HCT116 (cell line): ENCODE data around the gene YEATS4.

Experiments used
- CTCF ChIP-seq, 3 experiments: fragments of 200-600 bp in 1 of 3; sonication (generic) in 1 of 3; IDR thresholded peaks in 2 of 3; conservative IDR thresholded peaks in 1 of 3; 2 replicates each; pipeline ENCODE4 v1.5.1; 2012 to 2017; ENCODE audit warnings: low read depth in 2 of 3, low read length in 2 of 3, antibody characterized with exemption in 1 of 3, borderline replicate concordance in 1 of 3, control low read depth in 1 of 3, mild to moderate bottlenecking in 1 of 3, mixed read lengths in 1 of 3, mixed run types in 1 of 3, moderate library complexity in 1 of 3; ENCODE audit not compliant: insufficient read depth in 1 of 3
- EGR1 ChIP-seq: IDR thresholded peaks from 2 replicates; pipeline ENCODE4 v1.6.1; 2012; ENCODE audit warnings: low read depth
- POLR2A ChIP-seq: IDR thresholded peaks from 2 replicates; pipeline ENCODE4 v1.7.0; 2011; ENCODE audit warnings: borderline replicate concordance; ENCODE audit not compliant: insufficient read depth, insufficient read length; ENCODE audit errors: extremely low read depth
- SRF ChIP-seq: IDR thresholded peaks from 2 replicates; pipeline ENCODE4 v1.6.1; 2012; ENCODE audit warnings: low read depth
- TCF7L2 ChIP-seq: IDR thresholded peaks from 2 replicates; pipeline ENCODE4 v1.7.0; 2011; ENCODE audit warnings: borderline replicate concordance, inconsistent platforms; ENCODE audit not compliant: insufficient read depth, insufficient read length; ENCODE audit errors: extremely low read depth

GRCh38 chr12:69354556-69355187 lies 4.9 kb upstream of the YEATS4 start:
- TF ChIP-seq POLR2A (no peak), CTCF (IDR thresholded peaks at IDR 0.05 in 2 of 3, conservative IDR thresholded peaks at IDR 0.05 in 1 of 3; ENCODE audit: borderline replicate concordance in 1 of 3, insufficient read depth in 1 of 3, low read depth in 2 of 3, low read length in 2 of 3) (no peak), TCF7L2 (no peak), EGR1 (no peak), SRF (no peak)
